Erythroblast (primary cell): ENCODE results near the gene RBX1.

Experiments used
- GATA1 ChIP-seq: IDR thresholded peaks from 2 replicates; pipeline ENCODE4 v1.6.1; 2011; ENCODE audit warnings: low read depth, mild to moderate bottlenecking, control low read depth, low read length, moderate library complexity
- POLR2A ChIP-seq: IDR thresholded peaks from 2 replicates; pipeline ENCODE4 v1.6.1; 2011; ENCODE audit warnings: mild to moderate bottlenecking, low read length

GRCh38 chr22:41001722-41002122 is 50.5 kb downstream of the RBX1 start:
- TF ChIP-seq POLR2A, result no peak
- TF ChIP-seq GATA1, result no peak
